ENCODE measurements around the gene FCHSD2. TPM values are rescaled to one million over a fixed set of nuclear protein-coding genes. Genes with fewer than 3 reads are reported as not detected.
"Not testable (repeated sequence)": the region's sequence is repeated elsewhere in the genome, so short reads cannot be mapped to it uniquely, and the experiment has no call there.

FCHSD2 gene
- total RNA-seq, 1 donor from 2014 or later, result 16.0 TPM

DNA sequence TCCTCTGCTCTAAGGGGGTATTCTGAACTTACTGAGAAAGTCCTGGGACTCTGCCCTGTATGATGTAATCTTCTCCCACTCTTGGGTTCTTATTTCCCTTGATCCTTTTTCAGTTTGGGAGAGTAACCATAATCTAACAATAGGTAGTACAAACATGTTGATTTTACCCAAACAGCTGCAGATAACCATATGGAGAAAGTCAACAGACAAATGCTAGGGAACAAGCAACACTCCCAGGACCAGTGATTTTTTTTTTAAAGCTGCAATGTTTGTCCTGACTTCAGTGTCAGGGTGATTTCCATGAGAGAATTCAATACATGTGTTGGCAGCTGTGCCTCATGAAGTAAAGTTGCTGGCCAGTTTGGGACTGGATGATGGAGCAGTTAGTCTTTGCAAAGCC lies 156.5 kb downstream of the FCHSD2 start:
- intact Hi-C loops (cut with micrococcal nuclease), result no loop called here
- Mint-ChIP-seq H3K4me3 (ENCODE audit: low read depth) (no peak overlapping the region), H3K4me1 (ENCODE audit: low read depth) (peaks cover 10% of the 10 kb centered on the region), H3K9me3 (no peaks in the 10 kb centered on the region), H3K36me3 (ENCODE audit: low read depth) (peaks cover 15% of the 10 kb centered on the region), H3K27me3 (ENCODE audit: low read depth) (no peaks in the 10 kb centered on the region), H3K27ac (no peak overlapping the region)
- no peak for DNase-seq (ENCODE audit: low spot score)

DNA sequence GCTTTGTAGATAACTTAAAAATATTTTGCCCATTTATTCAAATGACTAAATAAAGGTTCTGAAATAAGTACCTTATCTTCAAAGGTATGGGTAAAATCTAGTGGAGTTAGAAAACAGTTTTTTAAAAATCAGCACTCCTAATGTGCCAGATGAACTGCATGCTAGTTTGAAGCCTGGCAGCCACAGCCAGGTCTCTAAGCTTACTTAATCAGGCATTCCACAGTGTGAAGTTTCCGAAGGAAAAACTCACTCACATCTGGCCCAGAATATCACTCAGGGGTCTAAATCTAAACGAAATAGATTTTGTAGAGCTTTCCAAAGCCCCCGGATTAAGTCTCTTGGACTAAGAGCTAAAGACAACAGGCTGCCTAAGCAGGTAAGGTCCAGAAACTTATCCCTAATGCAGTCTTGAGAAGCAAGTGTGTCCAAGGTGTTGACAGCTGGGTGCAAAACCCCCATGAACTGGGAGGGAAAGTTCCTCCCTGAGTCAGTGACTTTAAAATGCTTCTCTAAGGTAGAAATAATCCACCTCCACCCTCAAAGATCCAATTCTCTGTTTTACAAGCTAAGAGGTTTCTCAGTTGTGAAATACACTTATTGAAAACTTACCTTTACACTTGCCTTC lies 157.6 kb downstream of the FCHSD2 start:
- no peak for DNase-seq (ENCODE audit: low spot score)
- no peak overlapping the region for H3K27ac Mint-ChIP-seq
- no peaks in the 10 kb centered on the region for H3K27me3 Mint-ChIP-seq (ENCODE audit: low read depth)
- no peaks in the 10 kb centered on the region for H3K9me3 Mint-ChIP-seq
- H3K4me1 Mint-ChIP-seq (ENCODE audit: low read depth), result peaks cover 5% of the 10 kb centered on the region
- peaks cover 23% of the 10 kb centered on the region for H3K36me3 Mint-ChIP-seq (ENCODE audit: low read depth)
- intact Hi-C loops (cut with micrococcal nuclease), result no loop called here
- H3K4me3 Mint-ChIP-seq (ENCODE audit: low read depth), result no peak overlapping the region

DNA sequence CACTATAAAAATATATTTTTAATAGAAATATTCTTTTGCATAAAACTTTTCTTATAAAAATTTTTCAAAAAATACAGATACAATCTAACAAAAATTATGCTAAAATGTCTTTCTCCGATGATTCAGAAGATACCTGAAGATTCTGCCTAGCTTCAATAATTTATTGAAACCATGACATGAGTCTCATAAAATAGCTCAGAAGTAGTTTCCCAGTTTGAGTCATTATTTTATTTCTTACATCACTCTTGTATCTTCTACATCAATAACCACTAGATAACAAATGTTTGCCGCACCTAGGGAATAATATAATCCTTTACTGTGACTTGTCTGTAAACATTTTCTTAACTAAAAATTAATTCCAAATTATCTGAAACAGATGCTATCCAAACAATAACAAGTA lies 158.6 kb downstream of the FCHSD2 start:
- no peaks in the 10 kb centered on the region for H3K9me3 Mint-ChIP-seq
- DNase-seq (ENCODE audit: low spot score), result no peak
- H3K4me1 Mint-ChIP-seq (ENCODE audit: low read depth), result peaks cover 7% of the 10 kb centered on the region
- H3K27me3 Mint-ChIP-seq (ENCODE audit: low read depth), result no peaks in the 10 kb centered on the region
- H3K27ac Mint-ChIP-seq, result no peak overlapping the region
- intact Hi-C loops (cut with micrococcal nuclease), result no loop called here
- no peak overlapping the region for H3K4me3 Mint-ChIP-seq (ENCODE audit: low read depth)
- peaks cover 31% of the 10 kb centered on the region for H3K36me3 Mint-ChIP-seq (ENCODE audit: low read depth)

DNA sequence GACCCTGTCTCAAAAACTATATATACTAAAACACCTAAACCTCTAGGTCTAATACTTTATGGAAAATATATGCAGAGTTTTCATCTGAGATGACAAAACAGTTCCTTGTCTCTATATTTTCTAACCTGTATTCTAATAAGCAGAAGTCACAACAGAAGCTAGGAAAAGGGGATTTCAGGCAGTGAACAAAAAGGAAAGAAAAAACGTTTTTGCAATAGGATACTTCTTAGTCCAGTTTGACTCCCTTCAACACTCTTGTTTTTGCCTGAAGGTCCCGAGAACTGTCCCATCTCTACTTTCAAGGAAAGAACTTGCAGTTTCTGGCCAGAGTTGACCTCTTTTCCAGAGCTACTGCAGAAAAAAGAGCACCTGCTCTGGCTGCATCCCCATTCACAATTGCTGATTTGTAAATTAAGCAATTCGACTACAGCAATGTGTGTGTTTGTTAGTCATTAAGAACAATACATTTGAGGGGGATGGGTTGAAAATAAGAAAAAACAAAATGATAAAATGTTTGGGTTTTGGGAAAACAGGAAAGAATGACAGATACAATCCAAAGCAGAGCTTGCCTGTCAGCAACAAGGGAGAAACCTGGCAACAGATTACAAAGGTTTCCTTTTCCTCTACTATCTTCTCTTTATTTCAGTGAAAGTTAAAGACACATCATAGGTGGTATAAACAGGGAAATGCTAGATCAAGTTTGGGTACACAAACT lies 160.0 kb downstream of the FCHSD2 start:
- Mint-ChIP-seq H3K4me1 (ENCODE audit: low read depth) (peaks cover 7% of the 10 kb centered on the region), H3K4me3 (ENCODE audit: low read depth) (no peak overlapping the region), H3K27ac (no peak overlapping the region)

DNA sequence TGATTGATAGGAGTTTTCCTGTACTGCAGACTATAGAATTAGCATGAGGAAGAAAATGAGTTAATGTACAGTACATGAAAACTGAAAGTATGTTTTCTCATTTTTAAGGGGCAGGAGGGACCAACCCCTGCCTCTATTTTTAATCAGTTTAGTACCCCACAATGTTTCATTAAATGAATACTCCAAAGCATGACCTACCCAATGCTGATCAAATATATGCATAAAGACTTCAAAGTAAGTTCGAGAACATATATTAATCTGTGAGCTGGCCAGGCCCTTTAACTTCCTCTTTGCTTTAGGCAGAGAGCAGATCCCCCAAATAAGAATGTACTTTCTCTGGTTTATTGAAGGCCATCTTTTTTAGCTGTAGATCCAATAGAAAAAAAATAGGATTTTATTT lies 161.0 kb downstream of the FCHSD2 start:
- intact Hi-C loops (cut with micrococcal nuclease), result no loop called here
- DNase-seq (ENCODE audit: low spot score), result no peak
- peaks cover 12% of the 10 kb centered on the region for H3K4me1 Mint-ChIP-seq (ENCODE audit: low read depth)
- peaks cover 41% of the 10 kb centered on the region for H3K36me3 Mint-ChIP-seq (ENCODE audit: low read depth)
- H3K4me3 Mint-ChIP-seq (ENCODE audit: low read depth), result no peak overlapping the region
- no peaks in the 10 kb centered on the region for H3K27me3 Mint-ChIP-seq (ENCODE audit: low read depth)
- no peak overlapping the region for H3K27ac Mint-ChIP-seq
- H3K9me3 Mint-ChIP-seq, result peaks cover 12% of the 10 kb centered on the region

More for the DNA sequence above, 160.0 kb downstream of the FCHSD2 start:
- DNase-seq (ENCODE audit: low spot score), result no peak
- Mint-ChIP-seq H3K9me3 (peaks cover 7% of the 10 kb centered on the region), H3K36me3 (ENCODE audit: low read depth) (peaks cover 36% of the 10 kb centered on the region), H3K27me3 (ENCODE audit: low read depth) (no peaks in the 10 kb centered on the region)
- intact Hi-C loops (cut with micrococcal nuclease), result no loop called here

DNA sequence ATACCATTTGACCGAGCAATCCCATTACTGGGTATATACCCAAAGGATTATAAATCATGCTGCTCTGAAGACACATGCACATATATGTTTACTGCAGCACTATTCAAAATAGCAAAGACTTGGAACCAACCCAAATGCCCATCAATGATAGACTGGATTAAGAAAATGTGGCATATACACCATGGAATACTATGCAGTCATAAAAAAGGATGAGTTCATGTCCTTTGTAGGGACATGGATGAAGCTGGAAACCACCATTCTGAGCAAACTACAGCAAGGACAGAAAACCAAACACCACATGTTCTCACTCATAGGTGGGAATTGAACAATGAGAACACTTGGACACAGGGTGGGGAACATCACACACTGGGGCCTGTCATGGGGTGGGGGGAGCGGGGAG lies 164.3 kb downstream of the FCHSD2 start:
- not testable (repeated sequence) for H3K27ac Mint-ChIP-seq; H3K27me3 Mint-ChIP-seq (ENCODE audit: low read depth); H3K4me3 Mint-ChIP-seq (ENCODE audit: low read depth); DNase-seq (ENCODE audit: low spot score)
- H3K9me3 Mint-ChIP-seq, result peaks cover 27% of the 10 kb centered on the region
- H3K4me1 Mint-ChIP-seq (ENCODE audit: low read depth), result peaks cover 33% of the 10 kb centered on the region
- peaks cover 70% of the 10 kb centered on the region for H3K36me3 Mint-ChIP-seq (ENCODE audit: low read depth)
- intact Hi-C loops (cut with micrococcal nuclease), result loop anchor here (10.0 kb wide), 1 partner anchor 453 kb away; no protein-coding TSS in a partner anchor

DNA sequence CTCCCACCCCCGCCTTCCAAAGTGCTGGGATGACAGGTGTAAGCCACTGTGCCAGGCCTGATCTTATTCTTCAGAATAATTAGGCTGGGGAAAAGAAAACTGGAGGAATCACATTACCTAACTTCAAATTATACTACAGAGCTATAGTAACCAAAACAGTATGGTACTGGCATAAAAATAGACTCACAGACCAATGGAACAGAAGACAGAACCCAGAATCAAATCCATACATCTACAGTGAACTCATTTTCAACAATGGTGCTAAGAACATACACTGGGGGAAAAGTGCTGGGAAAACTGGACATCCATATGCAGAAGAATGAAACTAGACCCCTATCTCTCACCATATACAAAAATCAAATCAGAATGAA lies 165.6 kb downstream of the FCHSD2 start:
- Mint-ChIP-seq H3K9me3 (peaks cover 27% of the 10 kb centered on the region), H3K4me1 (ENCODE audit: low read depth) (peaks cover 36% of the 10 kb centered on the region), H3K36me3 (ENCODE audit: low read depth) (peaks cover 76% of the 10 kb centered on the region)
- not testable (repeated sequence) for DNase-seq (ENCODE audit: low spot score); H3K4me3 Mint-ChIP-seq (ENCODE audit: low read depth); H3K27ac Mint-ChIP-seq; H3K27me3 Mint-ChIP-seq (ENCODE audit: low read depth)
- intact Hi-C loops (cut with micrococcal nuclease), result loop anchor here (10.0 kb wide), 1 partner anchor 452 kb away; no protein-coding TSS in a partner anchor

DNA sequence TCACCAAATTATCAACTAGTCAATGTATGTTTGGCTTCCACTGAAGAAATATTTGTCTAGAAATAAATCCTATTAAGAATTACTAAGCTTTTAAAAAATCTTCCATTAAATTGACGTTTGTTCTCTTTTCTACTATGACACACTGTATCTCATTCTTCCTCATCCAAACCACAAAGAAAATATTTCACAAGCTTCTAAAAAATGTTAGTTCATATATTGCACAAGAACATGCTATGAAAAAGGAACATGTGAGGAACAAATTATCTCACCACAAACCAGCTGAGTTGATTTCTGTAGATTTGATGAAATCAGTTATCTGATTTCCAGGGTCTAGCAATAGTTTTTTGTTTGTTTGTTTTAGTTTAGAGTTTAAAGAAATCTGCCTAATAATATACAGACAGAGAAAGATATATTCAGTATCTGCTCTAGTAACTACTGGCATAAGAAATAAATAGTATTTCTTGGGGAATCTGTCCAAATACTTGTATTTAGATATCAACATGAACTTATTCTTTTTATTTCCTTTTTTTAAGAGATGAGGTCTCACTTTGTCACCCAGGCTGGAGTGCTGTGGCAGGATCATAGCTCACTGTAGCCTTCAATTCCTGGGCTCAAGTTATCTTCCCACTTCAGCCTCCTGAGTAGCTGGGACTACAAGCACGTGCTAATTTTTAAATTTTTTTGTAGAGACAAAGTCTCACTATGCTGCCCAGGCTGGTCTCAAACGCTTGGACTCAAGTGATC lies 166.2 kb downstream of the FCHSD2 start:
- intact Hi-C loops (cut with micrococcal nuclease), result loop anchor here (10.0 kb wide), 1 partner anchor 451 kb away; no protein-coding TSS in a partner anchor
- DNase-seq (ENCODE audit: low spot score), result no peak
- Mint-ChIP-seq H3K36me3 (ENCODE audit: low read depth) (peaks cover 79% of the 10 kb centered on the region), H3K9me3 (peaks cover 27% of the 10 kb centered on the region), H3K27me3 (ENCODE audit: low read depth) (no peaks in the 10 kb centered on the region), H3K27ac (no peak overlapping the region), H3K4me3 (ENCODE audit: low read depth) (no peak overlapping the region), H3K4me1 (ENCODE audit: low read depth) (peaks cover 40% of the 10 kb centered on the region)

DNA sequence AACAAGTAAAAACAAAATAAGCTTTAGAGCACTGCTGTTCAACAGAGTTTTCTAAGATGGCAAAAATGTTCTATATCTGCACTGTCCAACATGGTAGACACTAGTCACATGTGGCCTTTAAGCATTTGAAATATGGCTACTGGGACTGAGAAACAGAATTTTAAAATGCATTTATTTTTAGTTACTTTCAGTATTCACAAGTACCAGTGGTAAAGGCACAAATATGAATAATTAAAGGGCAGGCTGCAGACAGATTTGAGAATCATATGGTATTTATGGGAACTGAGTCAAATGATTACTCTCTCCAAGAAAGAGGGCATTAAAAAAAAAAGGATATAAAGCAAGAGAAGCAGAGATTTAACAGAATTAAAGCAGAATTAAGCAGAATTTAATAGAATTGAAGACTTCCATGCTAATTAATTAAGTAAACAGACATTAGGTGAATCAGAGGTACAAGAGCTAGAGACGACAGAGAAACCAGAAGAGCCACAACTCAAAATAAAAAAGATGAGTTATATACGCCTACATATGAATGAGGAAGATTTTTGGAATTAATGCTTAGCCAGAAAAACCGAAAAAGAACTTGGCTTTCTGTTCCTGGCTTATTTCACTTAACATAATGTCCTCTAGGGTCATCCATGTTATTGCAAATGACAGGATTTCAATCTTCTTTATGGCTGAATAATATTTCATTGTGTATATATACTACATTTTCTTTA lies 167.5 kb downstream of the FCHSD2 start:
- intact Hi-C loops (cut with micrococcal nuclease), result loop anchor here (10.0 kb wide), 1 partner anchor 450 kb away; no protein-coding TSS in a partner anchor
- Mint-ChIP-seq H3K4me3 (ENCODE audit: low read depth) (no peak overlapping the region), H3K4me1 (ENCODE audit: low read depth) (peaks cover 50% of the 10 kb centered on the region), H3K27me3 (ENCODE audit: low read depth) (no peaks in the 10 kb centered on the region), H3K9me3 (peaks cover 27% of the 10 kb centered on the region), H3K36me3 (ENCODE audit: low read depth) (peaks cover 73% of the 10 kb centered on the region), H3K27ac (no peak overlapping the region)
- no peak for DNase-seq (ENCODE audit: low spot score)

DNA sequence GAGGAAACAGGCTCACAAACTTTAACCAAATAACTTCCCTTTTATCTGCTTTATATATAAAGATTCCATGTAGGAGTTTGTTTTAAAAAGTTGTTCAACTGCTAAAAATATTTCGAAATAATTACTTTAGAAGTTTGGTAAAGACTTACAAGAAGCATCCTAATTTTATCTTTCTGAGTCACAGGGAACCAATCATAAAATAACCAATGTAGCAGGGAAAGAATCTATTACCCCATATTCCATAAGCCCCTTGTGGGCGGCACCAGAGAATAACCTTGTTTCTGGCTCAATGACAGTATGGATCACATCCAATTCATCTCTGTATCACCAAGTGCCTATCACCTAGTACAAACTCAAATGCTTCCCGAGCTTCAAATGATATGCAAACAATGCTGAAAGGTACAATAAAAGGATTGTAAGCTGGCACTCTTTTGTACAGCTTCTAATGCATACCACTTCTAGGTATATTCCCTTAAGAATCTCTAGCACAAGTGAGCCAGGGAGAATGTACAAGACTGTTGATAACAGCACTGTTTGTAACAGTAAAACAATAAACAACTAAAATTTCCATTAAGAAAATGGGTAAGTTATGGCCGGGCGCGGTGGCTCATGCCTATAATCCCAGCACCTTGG lies 169.5 kb downstream of the FCHSD2 start:
- Mint-ChIP-seq H3K27ac (no peak overlapping the region), H3K4me3 (ENCODE audit: low read depth) (no peak overlapping the region), H3K36me3 (ENCODE audit: low read depth) (peaks cover 64% of the 10 kb centered on the region), H3K27me3 (ENCODE audit: low read depth) (no peaks in the 10 kb centered on the region), H3K9me3 (peaks cover 24% of the 10 kb centered on the region), H3K4me1 (ENCODE audit: low read depth) (peaks cover 60% of the 10 kb centered on the region)
- intact Hi-C loops (cut with micrococcal nuclease), result loop anchor here (10.0 kb wide), 1 partner anchor 448 kb away; no protein-coding TSS in a partner anchor
- DNase-seq (ENCODE audit: low spot score), result no peak

DNA sequence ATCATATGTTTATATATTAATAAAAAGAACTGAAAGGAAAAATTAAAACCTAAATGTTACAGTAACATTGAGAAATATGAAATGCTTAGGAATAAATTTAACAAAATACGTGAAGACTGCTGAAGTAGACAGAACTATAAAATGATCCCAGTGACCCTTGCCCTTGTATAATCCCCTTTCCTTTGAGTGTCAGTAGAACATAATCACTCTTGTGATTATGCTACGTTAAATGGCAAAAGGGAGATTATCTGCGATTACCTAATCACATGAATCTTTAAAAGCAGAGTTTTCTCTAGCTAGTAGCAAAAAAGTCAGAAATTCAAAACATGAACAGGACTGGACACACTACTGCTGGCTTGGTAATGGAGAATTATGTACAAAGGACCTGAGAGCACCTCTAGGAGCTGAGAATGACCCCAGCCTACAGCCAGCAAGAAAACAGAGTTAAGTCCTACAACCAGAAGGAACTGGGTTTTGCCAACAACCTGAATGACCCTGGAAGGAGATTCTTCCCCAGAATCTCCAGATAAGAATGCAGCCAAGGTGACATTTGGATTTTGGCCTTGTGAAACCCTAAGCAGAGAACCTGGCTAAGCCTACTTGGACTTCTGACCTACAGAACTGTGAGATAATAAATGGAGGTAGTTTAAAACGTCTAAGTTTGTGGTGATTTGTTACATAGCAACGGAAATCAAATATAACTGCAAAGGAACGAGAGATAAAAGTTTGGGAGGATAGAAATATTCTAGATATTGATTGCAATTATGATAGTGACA lies 170.7 kb downstream of the FCHSD2 start:
- H3K27ac Mint-ChIP-seq, result no peak overlapping the region
- no peak for DNase-seq (ENCODE audit: low spot score)
- peaks cover 16% of the 10 kb centered on the region for H3K9me3 Mint-ChIP-seq
- intact Hi-C loops (cut with micrococcal nuclease), result loop anchor here (2.0 to 10.0 kb wide), 3 partner anchors 63 to 447 kb away; partner anchors contain the start of gene FCHSD2
- no peaks in the 10 kb centered on the region for H3K27me3 Mint-ChIP-seq (ENCODE audit: low read depth)
- peaks cover 59% of the 10 kb centered on the region for H3K4me1 Mint-ChIP-seq (ENCODE audit: low read depth)
- peaks cover 60% of the 10 kb centered on the region for H3K36me3 Mint-ChIP-seq (ENCODE audit: low read depth)
- H3K4me3 Mint-ChIP-seq (ENCODE audit: low read depth), result no peak overlapping the region
